K562 (cell line): ENCODE measurements around the gene OSBP2. TPM values are rescaled to one million over a fixed set of nuclear protein-coding genes. Genes with fewer than 3 reads are reported as not detected.

Source experiments
- ATAC-seq: fragments of 200-7000 bp; cut with Tn5 transposase; 3 replicates; pipeline ENCODE4 v1.9.1; 2020; ENCODE audit warnings: moderate library complexity
- BruUV-seq: library from RNA; stranded (reverse); fragments of 400-500 nt; replicated peaks from 2 replicates; lab custom pipeline; 2021; lab: Mats Ljungman, UMichigan
- CTCF ChIA-PET: fragments of 300-600 bp; formaldehyde crosslinking; extraction: SDS; loops from one replicate; lab custom pipeline; 2021; ENCODE audit warnings: low intra/inter-chr PET ratio; lab: Yijun Ruan, JAX
- POLR2A ChIA-PET: fragments of 300-600, 350-650 bp; sonication (Branson Sonifier 250); formaldehyde crosslinking; extraction: SDS; loops from one replicate; lab custom pipeline; 2021; ENCODE audit warnings: antibody characterized with exemption, inconsistent platforms; lab: Yijun Ruan, JAX
- DNase-seq, 4 experiments: peaks; one replicate each; pipeline versions ENCODE4 v3.0.0 to v3.0.0-alpha.2; 2011 to 2018; ENCODE audit warnings: low spot score in 3 of 4, mixed read lengths in 3 of 4; ENCODE audit errors: extremely low read depth in 1 of 4
- FAIRE-seq: peaks from 2 replicates; lab custom pipeline; 2011; peaks lifted over from hg19 to GRCh38; lab: Jason Lieb, UNC
- H2AFZ ChIP-seq: 2 replicates; pipeline ENCODE4 v1.6.0; 2011; ENCODE audit warnings: low read depth, low read length, control low read depth, inconsistent platforms
- H3K27ac ChIP-seq: fragments of 200-600 bp; 3 replicates; pipeline ENCODE4 v1.8.0; 2011; ENCODE audit warnings: low read depth, mild to moderate bottlenecking, control low read depth, inconsistent platforms, low read length, moderate library complexity, mixed read lengths; ENCODE audit errors: extremely low read depth
- H3K27me3 ChIP-seq, 2 experiments: fragments of 300-600 bp in 1 of 2; 2 replicates in 1 of 2; 3 replicates in 1 of 2; pipeline versions ENCODE4 v1.6.0 to v1.8.0; 2011; ENCODE audit warnings: inconsistent platforms in 2 of 2, low read length in 2 of 2, mild to moderate bottlenecking in 1 of 2, mixed read lengths in 1 of 2, moderate library complexity in 1 of 2; ENCODE audit not compliant: control insufficient read depth in 2 of 2, insufficient read depth in 2 of 2
- H3K36me3 ChIP-seq: fragments of 300-600 bp; 3 replicates; pipeline ENCODE4 v1.8.0; 2011; ENCODE audit warnings: mild to moderate bottlenecking, low read length, inconsistent platforms; ENCODE audit not compliant: control insufficient read depth, insufficient read depth
- H3K4me1 ChIP-seq, 2 experiments: fragments of 200-600 bp in 1 of 2; replicated peaks in 1 of 2; 2 replicates in 1 of 2; 3 replicates in 1 of 2; pipeline versions ENCODE4 v1.5.1 to v1.8.0; 2011; ENCODE audit warnings: inconsistent platforms in 2 of 2, low read length in 2 of 2, mild to moderate bottlenecking in 1 of 2, mixed read lengths in 1 of 2, moderate library complexity in 1 of 2; ENCODE audit not compliant: control insufficient read depth in 2 of 2, insufficient read depth in 2 of 2
- H3K4me2 ChIP-seq: 2 replicates; pipeline ENCODE4 v1.6.1; 2011; ENCODE audit warnings: low read length, control low read depth, inconsistent platforms, mixed read lengths; ENCODE audit not compliant: insufficient read depth
- H3K4me3 ChIP-seq: fragments of 200-600 bp; sonication (generic), shearing (Covaris generic); 2 replicates; pipeline ENCODE4 v1.5.1; 2016; ENCODE audit warnings: control low read depth, inconsistent platforms
- H3K79me2 ChIP-seq: fragments of 200-600 bp; 3 replicates; pipeline ENCODE4 v1.8.0; 2011; ENCODE audit warnings: low read length, inconsistent platforms; ENCODE audit not compliant: control insufficient read depth, insufficient read depth
- H3K9ac ChIP-seq, 2 experiments: 2 replicates each; pipeline versions ENCODE4 v1.6.0 to v1.6.1; 2011; ENCODE audit warnings: low read depth in 2 of 2, low read length in 2 of 2, control low read depth in 1 of 2, inconsistent platforms in 1 of 2, mild to moderate bottlenecking in 1 of 2, mixed read lengths in 1 of 2; ENCODE audit not compliant: insufficient read depth in 1 of 2
- H3K9me1 ChIP-seq: one replicate; pipeline ENCODE4 v1.6.0; 2011; ENCODE audit warnings: inconsistent platforms, mild to moderate bottlenecking, low read length, moderate library complexity; ENCODE audit not compliant: control insufficient read depth, insufficient read depth
- H3K9me3 ChIP-seq: replicated peaks from 2 replicates; pipeline ENCODE4 v1.5.1; 2011; ENCODE audit warnings: low read depth, low read length, inconsistent platforms; ENCODE audit not compliant: control insufficient read depth, insufficient read depth
- H4K20me1 ChIP-seq: replicated peaks from 2 replicates; pipeline ENCODE4 v1.6.1; 2011; ENCODE audit warnings: low read length, inconsistent platforms, mixed read lengths; ENCODE audit not compliant: control insufficient read depth, insufficient read depth
- EGR1 ChIP-seq: fragments of 450-650 bp; conservative IDR thresholded peaks from 2 replicates; pipeline ENCODE4 v1.6.1; 2017; ENCODE audit warnings: mild to moderate bottlenecking
- FOXP1 ChIP-seq: sonication (generic); formaldehyde crosslinking; IDR thresholded peaks from 2 replicates; pipeline ENCODE4 v1.8.0; 2022; ENCODE audit warnings: mild to moderate bottlenecking, missing genetic modification reagents
- KAT8 ChIP-seq: fragments of 450-650 bp; IDR thresholded peaks from 2 replicates; pipeline ENCODE4 v1.6.1; 2016; ENCODE audit warnings: low read depth, mild to moderate bottlenecking
- SETDB1 ChIP-seq: IDR thresholded peaks from one replicate; pipeline ENCODE4 v1.6.1; 2012; ENCODE audit warnings: low read length, control low read depth, inconsistent platforms
- ZNF407 ChIP-seq: fragments of 450-650 bp; IDR thresholded peaks from 2 replicates; pipeline ENCODE4 v1.6.1; 2016; ENCODE audit warnings: low read depth
- WGBS: fragments of 100-300 bp; shearing (Covaris generic); methylation state at CpG from one replicate; pipeline ENCODE4 v1.1.6; 2016; ENCODE audit warnings: low coverage, mixed read lengths; ENCODE audit not compliant: insufficient coverage; ENCODE audit errors: missing lambda C conversion rate; 5-methylcytosine and 5-hydroxymethylcytosine counted together
- in situ Hi-C: fragments of 300-500 bp; cut with MboI; formaldehyde crosslinking; loops from 4 replicates; pipeline ENCODE4 v1.15.0; 2018; ENCODE audit warnings: inconsistent platforms, mixed read lengths
- intact Hi-C: fragments of 100-400 bp; cut with micrococcal nuclease; formaldehyde crosslinking; loops from 2 replicates; pipeline ENCODE4 v1.14.2; 2022
- polyA plus RNA-seq, 8 experiments: library from polyadenylated mRNA; depleted of rRNA in 4 of 8; stranded (reverse) in 5 of 8; unstranded in 3 of 8; fragments of >200 nt; fragmentation: Nextera tagmentation in 2 of 8; fragmentation: Illumina TruSeq in 1 of 8; extraction: Ambion mirVana in 2 of 8; extraction: Trizol in 1 of 8; gene quantifications; 2 replicates each; pipeline versions ENCODE4 v1.2.1 to v1.2.3, GENCODE V29; 2011 to 2014; ENCODE audit warnings: inconsistent platforms in 1 of 8, missing spikeins in 1 of 8
- total RNA-seq, 7 experiments: library from RNA; depleted of rRNA in 6 of 7; stranded (reverse); fragments of >200 nt in 6 of 7; fragmentation: Illumina TruSeq in 2 of 7; extraction: Trizol in 2 of 7; gene quantifications; 2 replicates each; pipeline versions ENCODE4 v1.2.1 to v1.2.3, GENCODE V29; 2011 to 2021; ENCODE audit warnings: low replicate concordance in 1 of 7

Gene OSBP2
- total and polyA plus RNA-seq, 9 of the 15 experiments (the other 6 are each of a cell fraction or from before 2014, with no cell fraction given): 0.52 to 29.5 (median 21.6) TPM

- Histone ChIP-seq H3K27me3 (no peaks in the 10 kb centered on the region), H3K27ac (no peak overlapping the region), H3K9me3 (no peaks in the 10 kb centered on the region), H2AFZ (no peak overlapping the region), H3K4me2 (no peak overlapping the region), H3K9me1 (no peaks in the 10 kb centered on the region), H3K9ac (peak overlapping the region in 1 of 2 experiments; percentile 26; a peak in 1 of 4 replicates), H3K4me1 (peaks cover 9 to 45% of the 10 kb centered on the region in 2 experiments; a peak in 4 of 5 replicates), H4K20me1 (no peaks in the 10 kb centered on the region), H3K4me3 (no peak overlapping the region), H3K79me2 (no peaks in the 10 kb centered on the region), H3K36me3 (no peaks in the 10 kb centered on the region)
- TF ChIP-seq KAT8 (no peak), FOXP1 (CRISPR knock-in tag) (no peak), EGR1 (peak; percentile 40; the same call in 1 of the 2 replicates), SETDB1 (no peak), ZNF407 (no peak)
- FAIRE-seq (no peak), ATAC-seq (no peak), DNase-seq (peak in 1 of 4 experiments; percentile 19)
- no TSS peak for BruUV-seq
- POLR2A ChIA-PET: interaction anchor here (0.7 kb wide), 1 partner anchor 16 kb away, joined by 4 read pairs; no protein-coding TSS in a partner anchor
- in situ Hi-C loops: no loop called here
- intact Hi-C loops: no loop called here
- CTCF ChIA-PET: no interaction called here
- 44% methylated on average over 7 of the region's 12 CpGs for WGBS
Observed at GRCh38 chr22:30868663-30869385, 174.2 kb downstream of the OSBP2 start.
